Kasumi-1 (cell line): Measurements from ENCODE around the gene SZT2.
"Not testable (repeated sequence)": the region's sequence is repeated elsewhere in the genome, so short reads cannot be mapped to it uniquely, and the experiment has no call there.

ENCODE experiments used
- DNase-seq, 2 experiments: peaks; one replicate each; lab custom pipeline; 2025; lab: John Stamatoyannopoulos, UW

SZT2 gene

DNA sequence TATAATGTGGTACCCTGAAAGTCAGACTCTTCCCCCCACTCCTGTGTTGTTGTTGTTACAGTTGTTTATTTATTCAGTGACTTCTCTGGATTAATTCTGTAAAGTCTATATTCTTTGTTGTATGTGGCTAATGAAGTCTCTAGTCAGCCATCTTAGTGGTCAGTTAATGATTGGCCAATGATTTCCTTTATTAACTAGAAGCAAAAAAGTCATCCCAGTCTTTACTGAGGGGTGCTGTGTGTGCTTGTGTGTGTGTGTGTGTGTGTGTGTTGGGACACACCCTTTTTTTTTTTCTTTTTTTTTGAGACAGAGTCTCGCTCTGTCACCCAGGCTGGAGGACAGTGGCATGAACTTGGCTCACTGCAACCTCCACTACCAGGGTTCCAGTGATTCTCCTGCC is 101.4 kb downstream of the SZT2 start:
- no peak for DNase-seq

DNA sequence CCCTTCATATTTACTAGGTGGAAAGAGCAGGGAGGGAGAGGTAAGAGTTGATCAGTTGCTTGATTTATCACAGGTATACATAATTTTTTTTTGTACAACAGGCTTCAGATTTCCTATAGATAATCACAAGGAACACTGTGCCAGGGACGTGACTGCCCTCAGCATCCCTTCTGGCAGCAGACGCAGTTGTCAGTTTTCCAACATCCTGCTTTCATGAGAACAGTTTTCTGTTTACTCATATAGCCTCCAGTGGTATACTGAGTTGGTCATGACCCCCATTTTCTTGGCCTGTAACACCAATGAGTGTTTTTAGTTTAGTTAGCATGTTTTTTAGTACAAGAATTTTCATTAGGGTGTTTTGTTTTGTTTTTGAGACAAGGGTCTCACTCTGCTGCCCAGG is 103.1 kb downstream of the SZT2 start:
- DNase-seq: no peak

DNA sequence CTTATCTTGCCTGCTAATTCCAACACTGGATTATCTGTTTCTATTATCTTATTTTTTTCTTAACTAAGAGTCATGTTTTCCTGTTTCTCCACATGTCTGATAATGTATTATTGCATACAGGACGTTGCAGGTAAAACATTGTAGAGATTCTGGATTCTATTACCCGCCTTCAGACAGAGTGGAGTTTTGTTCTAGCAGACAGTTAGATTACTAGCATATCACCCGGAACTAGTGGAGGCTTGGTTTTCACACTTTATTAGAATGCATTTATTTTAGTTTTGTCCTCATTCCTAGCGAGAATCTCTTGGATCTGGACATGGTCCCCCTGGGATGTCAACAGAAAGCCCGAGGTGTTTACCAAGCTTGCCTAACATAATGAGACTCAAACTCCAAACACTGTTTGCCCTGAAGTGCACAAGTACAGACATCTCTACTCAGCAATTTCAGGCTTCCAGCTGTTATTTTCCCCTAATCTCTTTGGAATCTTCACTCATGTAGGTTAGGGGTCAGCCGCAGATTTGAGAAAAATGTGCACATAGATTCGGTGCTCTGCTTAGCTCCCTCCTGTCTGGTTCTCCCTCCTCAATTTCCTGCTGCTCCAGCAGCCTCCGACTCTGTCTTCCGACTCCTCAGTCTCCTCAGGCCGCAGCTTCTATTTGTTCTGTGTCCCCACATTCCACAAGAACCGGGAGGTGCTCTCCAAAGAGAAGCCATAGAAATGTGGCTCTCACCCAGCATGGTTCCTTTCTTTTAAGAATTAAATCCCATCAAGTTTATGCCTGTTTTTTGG is 104.2 kb downstream of the SZT2 start:
- no peak for DNase-seq

DNA sequence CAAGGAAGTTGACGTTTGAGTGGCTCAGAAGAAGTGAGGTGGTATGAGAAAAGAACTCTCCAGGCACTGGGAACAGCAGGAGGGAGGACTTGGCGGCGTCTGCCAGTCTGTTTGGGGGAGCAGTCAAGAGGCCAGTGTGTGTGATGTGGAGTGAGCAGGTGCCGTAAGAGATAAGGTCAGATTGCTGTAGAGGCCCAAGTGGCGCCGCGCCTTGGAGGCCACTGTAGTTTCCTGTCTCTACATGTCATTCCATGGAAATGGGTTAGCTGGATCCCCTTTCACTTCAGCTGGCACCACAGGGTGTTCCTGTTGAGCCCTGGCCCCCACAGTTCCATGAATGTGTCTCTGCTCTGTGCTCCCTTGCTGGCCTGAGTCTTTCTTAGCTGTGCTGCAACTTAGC is 105.5 kb downstream of the SZT2 start:
- DNase-seq: no peak

DNA sequence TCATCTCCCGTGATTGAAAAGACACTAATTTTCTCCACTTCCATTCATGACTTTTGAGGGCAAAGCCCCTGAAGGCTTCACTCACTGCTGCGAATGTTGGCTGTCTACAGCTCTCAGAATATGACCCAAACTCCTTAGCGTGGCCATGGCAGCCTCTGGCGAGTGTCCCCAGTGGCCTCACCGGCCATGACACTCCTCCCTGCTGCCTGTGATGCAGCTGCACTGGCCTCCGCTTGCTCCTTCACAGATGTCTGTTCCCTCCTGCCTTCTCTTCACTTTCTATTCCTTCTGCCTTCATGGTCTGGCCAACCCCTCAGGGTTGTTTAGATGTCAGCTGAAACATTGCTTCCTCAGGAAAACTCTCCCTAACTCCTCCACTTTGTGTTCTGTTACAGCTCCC is 110.2 kb downstream of the SZT2 start:
- DNase-seq: no peak

DNA sequence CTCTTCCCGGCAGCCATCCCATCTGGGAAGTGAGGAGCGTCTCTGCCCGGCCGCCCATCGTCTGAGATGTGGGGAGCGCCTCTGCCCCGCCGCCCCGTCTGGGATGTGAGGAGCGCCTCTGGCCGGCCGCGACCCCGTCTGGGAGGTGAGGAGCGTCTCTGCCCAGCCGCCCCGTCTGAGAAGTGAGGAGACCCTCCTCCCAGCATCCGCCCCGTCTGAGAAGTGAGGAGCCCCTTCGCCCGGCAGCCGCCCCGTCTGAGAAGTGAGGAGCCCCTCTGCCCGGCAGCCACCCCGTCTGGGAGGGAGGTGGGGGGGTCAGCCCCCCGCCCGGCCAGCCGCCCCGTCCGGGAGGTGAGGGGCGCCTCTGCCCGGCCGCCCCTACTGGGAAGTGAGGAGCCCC is 112.1 kb downstream of the SZT2 start:
- DNase-seq: not testable (repeated sequence)

DNA sequence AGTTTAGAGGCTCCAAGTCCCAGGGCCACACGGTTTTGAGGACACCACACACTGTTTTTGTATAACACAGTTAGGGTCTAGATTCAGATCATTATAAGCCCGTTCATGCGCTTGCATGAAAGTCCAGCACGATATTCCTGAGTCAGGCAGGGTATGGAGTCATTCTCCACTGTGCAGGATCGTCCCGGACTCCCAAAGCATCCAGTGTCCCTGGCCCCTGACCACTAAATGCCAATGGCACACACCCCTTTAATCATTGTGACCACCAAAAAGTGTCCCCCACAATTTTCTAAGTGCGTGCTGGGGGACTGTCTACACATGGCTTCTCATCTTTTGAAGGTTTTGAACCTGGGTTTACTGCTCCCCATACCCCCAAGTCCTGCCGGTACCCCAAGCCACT is 113.8 kb downstream of the SZT2 start:
- no peak for DNase-seq
